Mesothelial cell of epicardium (in vitro differentiated cells): Measurements from ENCODE around the gene KSR1. TPM values are rescaled to one million over a fixed set of nuclear protein-coding genes. Genes with fewer than 3 reads are reported as not detected.
A peak's percentile ranks its signal among the peaks of the same experiment; 100 is the strongest.

Source experiments
- DNase-seq, 2 experiments: peaks; one replicate each; pipeline ENCODE4 v3.0.0; 2021; ENCODE audit warnings: low spot score in 2 of 2; ENCODE audit not compliant: unreplicated experiment in 2 of 2
- H3K27ac Mint-ChIP-seq: 2 replicates; pipeline ENCODE4 v1.8.0; 2021; ENCODE audit warnings: mixed read lengths
- H3K27me3 Mint-ChIP-seq: 2 replicates; pipeline ENCODE4 v1.8.0; 2021; ENCODE audit warnings: low read depth, mixed read lengths
- H3K36me3 Mint-ChIP-seq: 2 replicates; pipeline ENCODE4 v1.8.0; 2021; ENCODE audit warnings: mixed read lengths
- H3K4me1 Mint-ChIP-seq: 2 replicates; pipeline ENCODE4 v1.8.0; 2021; ENCODE audit warnings: mixed read lengths
- H3K4me3 Mint-ChIP-seq: 2 replicates; pipeline ENCODE4 v1.8.0; 2021; ENCODE audit warnings: mild to moderate bottlenecking, moderate library complexity, mixed read lengths
- H3K9me3 Mint-ChIP-seq: 2 replicates; pipeline ENCODE4 v1.8.0; 2021; ENCODE audit warnings: mixed read lengths
- total RNA-seq: library from RNA; stranded (reverse); gene quantifications from 3 replicates; pipeline ENCODE4 v1.2.1, GENCODE V29; 2021
- TF ChIP-seq, protein P1 (sequence below): fragments of 200-600 bp; sonication (generic); IDR thresholded peaks from one replicate; pipeline ENCODE4 v1.5.0; 2021; ENCODE audit warnings: antibody characterized with exemption; ENCODE audit not compliant: unreplicated experiment

KSR1 gene
- total RNA-seq, 1 donor from 2014 or later: 69.4 TPM

DNA sequence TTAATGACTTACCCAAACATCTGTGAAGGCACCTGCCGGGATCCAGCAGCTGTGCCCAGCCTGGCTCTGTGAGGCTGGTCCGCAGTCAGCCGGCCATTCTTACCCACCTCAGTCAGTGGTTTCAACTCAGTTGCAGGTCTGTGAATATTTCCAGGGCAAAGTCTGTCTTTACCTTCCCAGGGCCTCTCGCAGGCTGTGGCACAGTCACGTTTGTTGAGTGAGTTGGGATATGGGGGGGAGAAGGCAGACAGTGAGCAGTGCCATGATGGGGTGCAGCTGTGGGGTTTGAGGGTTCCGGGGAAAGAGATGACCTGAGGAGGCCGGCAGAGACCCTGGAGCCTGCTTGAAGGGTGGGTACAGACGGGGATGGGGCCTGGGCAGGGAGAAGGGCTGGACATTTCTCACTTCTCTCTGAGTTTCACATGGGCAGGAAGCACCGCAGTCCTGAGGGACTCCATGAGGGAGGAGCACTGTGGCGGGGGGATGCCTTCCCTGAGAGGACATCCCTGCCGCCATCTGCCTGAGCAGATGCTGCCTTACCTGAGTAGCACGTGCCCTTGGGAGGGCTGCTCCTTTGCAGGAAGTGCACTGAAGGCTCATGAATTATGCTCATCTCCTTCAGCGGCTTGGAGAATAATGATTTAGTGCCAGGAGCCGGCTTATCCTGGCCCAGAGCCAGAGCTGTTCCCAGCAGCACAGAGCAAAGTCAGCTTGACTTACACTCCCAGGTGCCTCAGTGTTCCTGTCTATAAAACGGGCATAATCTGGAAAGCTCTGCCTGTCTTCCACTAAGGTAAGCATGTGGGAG is 48.1 kb downstream of the KSR1 start:
- no peak overlapping the region for H3K27ac Mint-ChIP-seq
- no peak overlapping the region for H3K4me3 Mint-ChIP-seq
- H3K36me3 Mint-ChIP-seq: peaks cover 12% of the 10 kb centered on the region
- H3K4me1 Mint-ChIP-seq: peaks cover 32% of the 10 kb centered on the region
- H3K9me3 Mint-ChIP-seq: peaks cover 10% of the 10 kb centered on the region
- TF ChIP-seq, protein P1, sequence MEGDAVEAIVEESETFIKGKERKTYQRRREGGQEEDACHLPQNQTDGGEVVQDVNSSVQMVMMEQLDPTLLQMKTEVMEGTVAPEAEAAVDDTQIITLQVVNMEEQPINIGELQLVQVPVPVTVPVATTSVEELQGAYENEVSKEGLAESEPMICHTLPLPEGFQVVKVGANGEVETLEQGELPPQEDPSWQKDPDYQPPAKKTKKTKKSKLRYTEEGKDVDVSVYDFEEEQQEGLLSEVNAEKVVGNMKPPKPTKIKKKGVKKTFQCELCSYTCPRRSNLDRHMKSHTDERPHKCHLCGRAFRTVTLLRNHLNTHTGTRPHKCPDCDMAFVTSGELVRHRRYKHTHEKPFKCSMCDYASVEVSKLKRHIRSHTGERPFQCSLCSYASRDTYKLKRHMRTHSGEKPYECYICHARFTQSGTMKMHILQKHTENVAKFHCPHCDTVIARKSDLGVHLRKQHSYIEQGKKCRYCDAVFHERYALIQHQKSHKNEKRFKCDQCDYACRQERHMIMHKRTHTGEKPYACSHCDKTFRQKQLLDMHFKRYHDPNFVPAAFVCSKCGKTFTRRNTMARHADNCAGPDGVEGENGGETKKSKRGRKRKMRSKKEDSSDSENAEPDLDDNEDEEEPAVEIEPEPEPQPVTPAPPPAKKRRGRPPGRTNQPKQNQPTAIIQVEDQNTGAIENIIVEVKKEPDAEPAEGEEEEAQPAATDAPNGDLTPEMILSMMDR: no peak
- no peaks in the 10 kb centered on the region for H3K27me3 Mint-ChIP-seq
- DNase-seq: no peak

DNA sequence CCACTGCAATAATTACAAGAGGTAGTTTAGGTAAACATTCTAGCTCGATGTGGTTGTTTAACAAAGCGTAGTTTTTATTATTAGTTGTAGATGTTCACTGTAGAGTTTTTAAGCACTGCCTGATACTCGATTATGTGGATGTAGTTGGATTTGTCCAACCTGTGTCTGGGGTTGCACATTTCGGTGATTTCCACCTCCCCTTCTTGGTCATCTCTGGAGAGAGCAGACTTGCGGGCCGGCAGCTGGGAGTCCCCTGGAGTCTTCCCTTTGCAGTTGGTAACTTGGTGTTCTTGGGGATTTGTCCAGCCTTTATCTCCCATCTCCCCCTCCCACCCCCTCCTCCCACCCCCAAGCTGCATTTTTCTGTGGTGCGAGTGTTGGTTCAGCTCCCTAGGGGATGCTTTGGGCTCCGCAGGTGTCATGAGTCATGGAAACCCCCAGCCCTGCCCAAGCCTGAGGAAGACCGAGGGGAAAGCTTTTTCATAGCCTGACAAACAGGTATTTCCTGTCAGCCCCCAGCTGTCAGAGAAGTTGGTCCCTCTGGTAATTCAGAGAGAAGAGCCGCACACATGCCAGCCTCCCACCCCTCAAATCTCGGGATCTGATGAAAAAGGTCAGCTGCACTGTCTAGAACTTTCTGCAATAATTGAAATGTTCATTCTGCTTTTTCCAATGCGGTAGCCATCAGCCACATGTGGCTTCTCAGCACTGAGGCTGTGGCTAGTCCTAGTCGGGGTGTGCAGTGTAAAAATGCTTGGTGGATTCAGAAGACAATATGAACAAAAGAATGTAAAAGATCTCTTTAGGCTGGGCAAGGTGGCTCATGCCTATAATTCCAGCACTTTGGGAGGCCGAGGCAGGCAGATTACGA is 50.3 kb downstream of the KSR1 start:
- DNase-seq: peak in 1 of 2 experiments; percentile 49
- H3K4me3 Mint-ChIP-seq: no peak overlapping the region
- TF ChIP-seq, protein P1: no peak
- H3K4me1 Mint-ChIP-seq: peaks cover 37% of the 10 kb centered on the region
- H3K36me3 Mint-ChIP-seq: peaks cover 6% of the 10 kb centered on the region
- H3K27me3 Mint-ChIP-seq: no peaks in the 10 kb centered on the region
- H3K9me3 Mint-ChIP-seq: peaks cover 3% of the 10 kb centered on the region
- H3K27ac Mint-ChIP-seq: peak overlapping the region; percentile 92

DNA sequence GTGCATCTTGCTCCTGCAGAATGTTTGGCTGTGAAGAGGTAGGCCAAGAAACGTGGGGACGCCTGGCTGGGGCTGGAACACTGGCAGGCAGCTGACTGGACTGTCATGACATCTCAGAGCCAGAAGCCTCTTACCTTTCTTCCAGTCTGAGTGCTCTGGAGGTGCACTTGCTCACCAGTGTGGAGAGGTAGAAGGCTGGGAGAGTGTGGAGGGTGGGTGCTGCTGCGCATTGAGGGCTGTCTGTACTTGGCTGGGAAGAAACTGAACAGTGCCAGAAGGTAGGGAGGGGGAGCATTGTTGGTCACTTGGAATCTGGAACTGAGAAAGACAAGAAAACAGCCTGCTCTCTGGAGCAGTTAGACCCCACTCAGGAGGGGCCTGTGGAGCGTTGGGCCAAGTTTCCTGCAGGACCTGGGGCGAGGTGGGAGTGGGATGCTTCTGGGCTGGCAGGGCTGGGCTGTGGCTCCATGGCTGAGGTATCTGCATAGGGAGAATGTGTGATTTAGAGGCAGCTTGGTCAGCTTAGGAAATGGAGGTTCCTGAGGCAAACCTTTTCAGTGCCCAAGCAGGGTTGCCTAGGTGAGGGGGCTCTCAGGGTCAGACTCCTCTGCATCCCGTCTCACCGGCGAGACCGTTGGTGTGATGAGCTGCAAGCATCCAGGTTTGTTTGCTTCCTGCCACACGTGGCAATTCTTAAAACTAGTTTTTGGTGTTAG is 55.1 kb downstream of the KSR1 start:
- Mint-ChIP-seq H3K36me3 (no peaks in the 10 kb centered on the region), H3K27ac (peak overlapping the region; percentile 31), H3K4me3 (no peak overlapping the region)

GRCh38 chr17:27512031-27512430 is 55.8 kb downstream of the KSR1 start:
- Mint-ChIP-seq H3K9me3 (no peaks in the 10 kb centered on the region), H3K4me3 (no peak overlapping the region), H3K27me3 (no peaks in the 10 kb centered on the region), H3K27ac (peak overlapping the region; percentile 33), H3K36me3 (no peaks in the 10 kb centered on the region), H3K4me1 (peaks cover 18% of the 10 kb centered on the region)
- DNase-seq: no peak
- TF ChIP-seq, protein P1: no peak

More for the DNA sequence above, 55.1 kb downstream of the KSR1 start:
- no peak for DNase-seq
- TF ChIP-seq, protein P1: no peak
- Mint-ChIP-seq H3K27me3 (no peaks in the 10 kb centered on the region), H3K9me3 (no peaks in the 10 kb centered on the region), H3K4me1 (peaks cover 23% of the 10 kb centered on the region)

GRCh38 chr17:27512511-27513346 is 56.5 kb downstream of the KSR1 start:
- Mint-ChIP-seq H3K9me3 (no peaks in the 10 kb centered on the region), H3K27ac (no peak overlapping the region), H3K27me3 (no peaks in the 10 kb centered on the region), H3K36me3 (no peaks in the 10 kb centered on the region), H3K4me3 (no peak overlapping the region), H3K4me1 (peaks cover 17% of the 10 kb centered on the region)
- no peak for DNase-seq
- TF ChIP-seq, protein P1: no peak
